ENCODE data around the gene HSF2BP. TPM values are rescaled to one million over a fixed set of nuclear protein-coding genes. Genes with fewer than 3 reads are reported as not detected.
A peak's percentile ranks its signal among the peaks of the same experiment; 100 is the strongest.

HSF2BP gene
- total RNA-seq: under 1 TPM; 0.14 to 0.32 (median 0.24) TPM
- under 1 TPM; 0.11 to 0.14 TPM for polyA plus RNA-seq

DNA sequence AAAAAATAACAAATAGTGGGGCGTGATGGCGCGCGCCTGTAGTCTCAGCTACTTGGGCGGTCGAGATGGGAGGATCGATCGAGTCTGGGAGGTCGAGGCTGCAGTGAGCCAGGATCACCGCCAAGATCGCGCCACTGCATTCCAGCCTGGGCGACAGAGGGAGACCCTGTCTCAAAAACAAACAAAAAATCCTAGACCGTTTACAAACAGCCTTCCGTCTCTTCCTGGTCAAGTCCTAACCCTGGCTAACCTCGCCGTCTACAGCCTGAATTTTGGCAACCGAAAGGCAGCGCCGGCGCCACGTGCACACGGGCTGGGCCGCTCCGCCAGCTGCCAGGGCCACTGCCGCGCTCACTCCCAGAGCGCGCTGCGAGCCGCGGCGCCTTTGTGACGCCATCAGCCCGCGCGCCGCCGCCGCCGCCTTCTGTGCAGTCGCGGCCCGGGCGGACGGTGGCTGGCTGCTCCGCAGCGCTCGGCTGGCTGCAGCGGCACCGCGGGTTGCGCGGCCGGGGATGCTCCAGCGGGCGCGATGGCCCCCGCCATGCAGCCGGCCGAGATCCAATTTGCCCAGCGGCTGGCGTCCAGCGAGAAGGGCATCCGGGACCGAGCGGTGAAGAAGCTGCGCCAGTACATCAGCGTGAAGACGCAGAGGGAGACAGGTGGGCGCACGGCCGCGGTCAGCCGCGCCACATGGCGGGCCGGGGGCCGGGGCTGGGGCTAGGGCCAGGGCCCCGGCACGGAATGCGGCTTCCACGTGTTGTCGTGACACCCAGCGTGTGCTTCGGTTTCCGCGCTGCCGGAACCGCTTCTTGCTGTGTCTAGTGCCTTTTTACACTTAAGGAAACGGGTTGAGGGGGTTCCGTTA is at the start of gene HSF2BP, which contains the start of gene RRP1B:
Gene HSF2BP (minus strand): TSS at position 353 of the 865 bp plus-strand sequence. CDS start 1,392 bp downstream, outside the sequence.
Gene RRP1B (plus strand): TSS at position 425 of the 865 bp plus-strand sequence. CDS start 105 bp downstream, at position 530.
- no peaks in the 10 kb centered on the region for H3K27me3 ChIP-seq
- H3K36me3 ChIP-seq: peaks cover 0 to 7% (median 0%) of the 10 kb centered on the region in 3 donors
- H3K9me3 ChIP-seq: no peaks in the 10 kb centered on the region
- TF ChIP-seq, protein P1, sequence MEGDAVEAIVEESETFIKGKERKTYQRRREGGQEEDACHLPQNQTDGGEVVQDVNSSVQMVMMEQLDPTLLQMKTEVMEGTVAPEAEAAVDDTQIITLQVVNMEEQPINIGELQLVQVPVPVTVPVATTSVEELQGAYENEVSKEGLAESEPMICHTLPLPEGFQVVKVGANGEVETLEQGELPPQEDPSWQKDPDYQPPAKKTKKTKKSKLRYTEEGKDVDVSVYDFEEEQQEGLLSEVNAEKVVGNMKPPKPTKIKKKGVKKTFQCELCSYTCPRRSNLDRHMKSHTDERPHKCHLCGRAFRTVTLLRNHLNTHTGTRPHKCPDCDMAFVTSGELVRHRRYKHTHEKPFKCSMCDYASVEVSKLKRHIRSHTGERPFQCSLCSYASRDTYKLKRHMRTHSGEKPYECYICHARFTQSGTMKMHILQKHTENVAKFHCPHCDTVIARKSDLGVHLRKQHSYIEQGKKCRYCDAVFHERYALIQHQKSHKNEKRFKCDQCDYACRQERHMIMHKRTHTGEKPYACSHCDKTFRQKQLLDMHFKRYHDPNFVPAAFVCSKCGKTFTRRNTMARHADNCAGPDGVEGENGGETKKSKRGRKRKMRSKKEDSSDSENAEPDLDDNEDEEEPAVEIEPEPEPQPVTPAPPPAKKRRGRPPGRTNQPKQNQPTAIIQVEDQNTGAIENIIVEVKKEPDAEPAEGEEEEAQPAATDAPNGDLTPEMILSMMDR (IDR thresholded peaks at IDR 0.05): no peak
- peak; percentile 70 to 94 (median 88) for DNase-seq
- no peak for FAIRE-seq
- intact Hi-C loops (cut with DNase I): no loop called here
- ATAC-seq: peak; percentile 94 to 98 (median 98)
- H3K27ac ChIP-seq: peak within 1 kb of the TSS; percentile 71 to 82 (median 79)
- WGBS, 2 donors: 3 to 4% methylated on average over 82 to 92 of the region's 92 CpGs
- H3K4me1 ChIP-seq: peaks cover 0 to 15% (median 0%) of the 10 kb centered on the region in 3 donors
- H3K4me3 ChIP-seq: peak within 1 kb of the TSS; percentile 71 to 100 (median 92)

DNA sequence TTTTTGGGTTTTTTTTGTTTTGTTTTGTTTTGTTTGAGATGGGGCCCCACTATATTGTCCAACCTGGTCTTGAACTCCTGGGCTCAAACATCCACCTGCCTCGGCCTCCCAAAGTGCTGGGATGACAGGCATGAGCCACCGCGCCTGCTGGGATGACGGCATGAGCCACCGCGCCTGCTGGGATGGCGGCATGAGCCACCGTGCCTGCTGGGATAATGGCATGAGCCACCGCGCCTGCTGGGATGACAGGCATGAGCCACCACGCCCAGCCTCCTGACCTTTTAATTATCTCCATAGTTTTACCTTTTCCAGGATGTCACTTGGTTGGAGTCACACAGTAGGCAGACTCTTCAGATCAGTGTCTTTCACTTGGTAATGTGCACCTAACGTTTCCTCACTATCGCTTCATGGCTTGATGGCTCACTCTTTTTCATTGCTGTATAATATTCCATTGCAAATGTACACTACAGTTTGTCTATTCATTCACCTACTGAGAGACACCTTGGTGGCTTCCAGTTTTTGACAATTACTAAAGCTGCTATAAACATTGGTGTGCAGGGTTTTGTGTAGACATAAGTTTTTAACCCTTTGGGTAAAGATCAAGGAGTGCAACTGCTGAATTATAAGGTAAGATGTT is 49.6 kb upstream of the HSF2BP start:
- intact Hi-C loops (cut with DNase I): no loop called here
- H3K27ac ChIP-seq: no peak overlapping the region
- TF ChIP-seq, protein P1 (IDR thresholded peaks at IDR 0.05): no peak
- no peaks in the 10 kb centered on the region for H3K27me3 ChIP-seq
- H3K36me3 ChIP-seq: no peaks in the 10 kb centered on the region
- no peak for FAIRE-seq
- ATAC-seq: no peak
- H3K4me1 ChIP-seq: peaks cover 0 to 11% (median 8%) of the 10 kb centered on the region in 3 donors
- DNase-seq: peak in 1 of 6 donors; percentile 17
- H3K4me3 ChIP-seq: no peak overlapping the region
- H3K9me3 ChIP-seq: no peaks in the 10 kb centered on the region
- WGBS, 2 donors: 84 to 91% methylated on average over 13 of the region's 13 CpGs

DNA sequence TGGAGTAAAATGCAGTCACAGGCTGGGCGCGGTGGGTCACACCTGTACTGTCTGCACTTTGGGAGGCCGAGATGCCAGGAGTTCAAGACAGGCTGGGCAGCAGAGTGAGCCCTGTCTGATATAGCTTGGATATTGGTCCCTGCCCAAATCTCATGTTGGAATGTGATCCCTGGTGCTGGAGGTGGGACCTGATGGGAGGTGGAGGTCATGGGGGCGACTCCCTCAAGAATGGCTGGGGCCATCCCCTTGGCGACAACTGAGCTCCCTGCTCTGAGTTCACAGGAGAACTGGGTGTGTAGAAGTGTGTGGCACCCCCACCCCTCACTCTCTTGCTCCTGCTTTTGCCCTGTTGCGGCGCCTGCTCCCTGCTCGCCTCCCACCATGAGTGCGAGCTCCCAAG is 48.2 kb upstream of the HSF2BP start:
- WGBS, 2 donors: 90 to 96% methylated on average over 9 of the region's 9 CpGs
- DNase-seq (peak in 1 of 6 donors; percentile 15), ATAC-seq (no peak), FAIRE-seq (no peak)
- intact Hi-C loops (cut with DNase I): no loop called here
- H3K4me1 ChIP-seq: peaks cover 4 to 8% (median 7%) of the 10 kb centered on the region in 3 donors
- TF ChIP-seq, protein P1 (IDR thresholded peaks at IDR 0.05): no peak
- no peak overlapping the region for H3K27ac ChIP-seq
- no peaks in the 10 kb centered on the region for H3K27me3 ChIP-seq
- H3K36me3 ChIP-seq: no peaks in the 10 kb centered on the region
- H3K4me3 ChIP-seq: no peak overlapping the region
- H3K9me3 ChIP-seq: no peaks in the 10 kb centered on the region

DNA sequence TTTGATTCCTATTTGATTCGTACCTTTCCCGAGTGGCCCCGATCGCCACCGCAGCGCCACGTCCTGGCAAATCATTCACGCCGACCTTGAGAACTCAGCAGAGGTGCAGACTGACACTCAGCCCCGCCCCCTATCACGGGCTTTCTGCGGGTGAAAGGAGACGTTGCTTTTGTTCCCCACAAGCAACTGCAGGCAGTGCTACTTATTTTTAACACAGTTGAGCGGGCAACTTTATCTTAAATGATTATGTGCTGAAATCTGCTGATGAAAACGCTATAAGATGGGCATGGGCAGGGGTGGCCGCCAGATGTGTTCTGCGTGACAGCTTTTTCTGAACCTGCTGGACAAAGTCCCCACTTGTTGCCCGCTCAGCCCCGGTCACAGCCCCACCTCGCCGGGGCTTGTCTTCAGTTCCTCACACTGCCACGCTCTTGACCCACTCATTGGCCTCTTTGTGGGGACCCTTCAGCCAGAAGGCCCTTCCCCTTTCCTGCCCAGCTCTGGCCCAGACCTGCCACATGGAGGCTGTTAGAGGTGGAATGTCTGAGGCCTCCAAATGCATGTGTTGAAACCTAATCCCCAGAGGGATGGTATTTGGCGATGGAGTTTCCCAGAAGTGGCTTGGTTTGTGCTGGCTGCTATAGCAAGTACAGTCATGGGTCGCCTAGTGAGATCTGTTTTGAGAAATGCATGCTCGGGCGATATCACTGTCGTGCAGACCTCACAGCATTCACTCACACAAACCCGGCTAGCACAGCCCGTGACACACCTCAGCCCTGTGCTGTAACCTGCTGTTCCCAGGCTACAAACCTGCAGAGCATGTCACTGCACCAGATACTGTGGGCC is 44.0 kb upstream of the HSF2BP start:
- Histone ChIP-seq H3K27me3 (no peaks in the 10 kb centered on the region), H3K36me3 (no peaks in the 10 kb centered on the region), H3K4me3 (peak overlapping the region in 2 of 4 donors; percentile 6 to 9), H3K27ac (no peak overlapping the region), H3K4me1 (peaks cover 0 to 6% (median 3%) of the 10 kb centered on the region in 3 donors), H3K9me3 (no peaks in the 10 kb centered on the region)
- intact Hi-C loops (cut with DNase I): no loop called here
- TF ChIP-seq, protein P1 (IDR thresholded peaks at IDR 0.05): no peak
- DNase-seq (peak in 5 of 6 donors; percentile 52 to 71 (median 63)), FAIRE-seq (no peak), ATAC-seq (peak; percentile 70 to 90 (median 84))
- 32 to 33% methylated on average over 29 of the region's 29 CpGs for WGBS, 2 donors

Data from pancreas (tissue), 10 donors.